Common myeloid progenitor, CD34-positive (primary cell): ENCODE results near the gene ABHD1.

Experiments used
- CTCF ChIA-PET: fragments of 350-600 bp; sonication (Branson Sonifier 250); formaldehyde crosslinking; loops from one replicate; lab custom pipeline; 2021; ENCODE audit warnings: antibody characterized with exemption; lab: Charles Lee
- POLR2A ChIA-PET: fragments of 350-600 bp; sonication (Branson Sonifier 250); formaldehyde crosslinking; loops from one replicate; lab custom pipeline; 2021; ENCODE audit warnings: antibody characterized with exemption; lab: Charles Lee
- DNase-seq, 3 donors: peaks; one replicate each; pipeline versions ENCODE4 v3.0.0 to v3.0.0-alpha.2; 2013
- H3K27ac ChIP-seq, 2 experiments: 1 replicate in 1 of 2; 2 replicates in 1 of 2; pipeline ENCODE4 v1.7.0; 2013; ENCODE audit warnings: inconsistent platforms in 2 of 2, low read length in 2 of 2, mild to moderate bottlenecking in 2 of 2, low read depth in 1 of 2, moderate library complexity in 1 of 2; ENCODE audit not compliant: severe bottlenecking in 2 of 2, insufficient read depth in 1 of 2, poor library complexity in 1 of 2
- H3K27me3 ChIP-seq, 5 experiments: replicated peaks in 2 of 5; 1 replicate in 3 of 5; 2 replicates in 2 of 5; pipeline versions ENCODE4 v1.6.1 to v1.7.0; 2013; ENCODE audit warnings: low read length in 4 of 5, mild to moderate bottlenecking in 2 of 5, moderate library complexity in 2 of 5, inconsistent platforms in 1 of 5; ENCODE audit not compliant: insufficient read depth in 5 of 5, control insufficient read depth in 4 of 5
- H3K36me3 ChIP-seq, 4 experiments: 1 replicate in 2 of 4; 2 replicates in 2 of 4; pipeline versions ENCODE4 v1.6.1 to v1.7.0; 2013; ENCODE audit warnings: low read length in 3 of 4, control low read depth in 1 of 4, mild to moderate bottlenecking in 1 of 4; ENCODE audit not compliant: control insufficient read depth in 4 of 4, insufficient read depth in 4 of 4
- H3K4me1 ChIP-seq, 4 experiments: 1 replicate in 3 of 4; 2 replicates in 1 of 4; pipeline versions ENCODE4 v1.6.1 to v1.7.1; 2013; ENCODE audit warnings: low read length in 3 of 4, mild to moderate bottlenecking in 3 of 4, control low read depth in 1 of 4, inconsistent platforms in 1 of 4, moderate library complexity in 1 of 4; ENCODE audit not compliant: control insufficient read depth in 4 of 4, insufficient read depth in 4 of 4; ENCODE audit errors: control extremely low read depth in 1 of 4
- H3K4me3 ChIP-seq, 7 experiments: 1 replicate in 4 of 7; 2 replicates in 3 of 7; pipeline versions ENCODE4 v1.5.1 to v1.7.0; 2013; ENCODE audit warnings: mild to moderate bottlenecking in 7 of 7, low read length in 6 of 7, moderate library complexity in 6 of 7, inconsistent platforms in 2 of 7, low read depth in 2 of 7, control low read depth in 1 of 7; ENCODE audit not compliant: insufficient read depth in 4 of 7, control insufficient read depth in 1 of 7; ENCODE audit errors: extremely low read depth in 1 of 7
- H3K9me3 ChIP-seq, 5 experiments: 1 replicate in 4 of 5; 2 replicates in 1 of 5; pipeline versions ENCODE4 v1.6.1 to v1.7.1; 2013; ENCODE audit warnings: low read length in 4 of 5, mild to moderate bottlenecking in 2 of 5, inconsistent platforms in 1 of 5, low read depth in 1 of 5, moderate library complexity in 1 of 5; ENCODE audit not compliant: control insufficient read depth in 4 of 5, insufficient read depth in 2 of 5; ENCODE audit errors: control extremely low read depth in 1 of 5
- whole genome bisulfite sequencing: methylation state at CpG from one replicate; pipeline ENCODE4 v1.1.5; 2013; ENCODE audit not compliant: insufficient coverage; 5-methylcytosine and 5-hydroxymethylcytosine counted together

ABHD1 gene

GRCh38 chr2:27139310-27139709 is 15.7 kb downstream of the ABHD1 start, which contains the start of gene PRR30:
Gene PRR30 (minus strand): TSS chr2:27139410. CDS start chr2:27138329, 1,081 bp downstream.
- 95% methylated on average over 4 of the region's 4 CpGs for WGBS
- Histone ChIP-seq H3K27ac (no peak within 1 kb of the TSS), H3K27me3 (no peaks in the 10 kb centered on the region), H3K9me3 (no peaks in the 10 kb centered on the region), H3K4me3 (no peak within 1 kb of the TSS), H3K36me3 (no peaks in the 10 kb centered on the region), H3K4me1 (peaks cover 0 to 9% (median 6%) of the 10 kb centered on the region in 4 experiments)
- POLR2A ChIA-PET, result no interaction called here
- DNase-seq, result no peak
- CTCF ChIA-PET, result no interaction called here

GRCh38 chr2:27143285-27143684 is 19.7 kb downstream of the ABHD1 start:
- CTCF ChIA-PET, result interaction anchor here (1.4 kb wide), 1 partner anchor 11 kb away, joined by 3 read pairs; no protein-coding TSS in a partner anchor
- Histone ChIP-seq H3K27me3 (peaks cover 0 to 2% (median 0%) of the 10 kb centered on the region in 5 experiments), H3K36me3 (no peaks in the 10 kb centered on the region), H3K27ac (no peak overlapping the region), H3K4me1 (no peaks in the 10 kb centered on the region), H3K4me3 (no peak overlapping the region), H3K9me3 (no peaks in the 10 kb centered on the region)
- POLR2A ChIA-PET, result no interaction called here
- DNase-seq, result no peak
- WGBS, result 100% methylated on average over 1 of the region's 1 CpG

GRCh38 chr2:27145682-27146081 is 22.1 kb downstream of the ABHD1 start:
- H3K36me3 ChIP-seq, result no peaks in the 10 kb centered on the region
- H3K27me3 ChIP-seq, result peaks cover 0 to 2% (median 0%) of the 10 kb centered on the region in 5 experiments
- 100% methylated on average over 2 of the region's 2 CpGs for WGBS

GRCh38 chr2:27147935-27148334 is 24.3 kb downstream of the ABHD1 start:
- H3K4me3 ChIP-seq, result no peak overlapping the region
- WGBS, result 97% methylated on average over 6 of the region's 8 CpGs
- H3K36me3 ChIP-seq, result no peaks in the 10 kb centered on the region
- no peak overlapping the region for H3K27ac ChIP-seq
- H3K4me1 ChIP-seq, result no peaks in the 10 kb centered on the region
- no peak for DNase-seq
- CTCF ChIA-PET, result interaction anchor here (1.5 kb wide), 1 partner anchor 51 kb away, joined by 5 read pairs; no protein-coding TSS in a partner anchor
- POLR2A ChIA-PET, result no interaction called here
- no peaks in the 10 kb centered on the region for H3K9me3 ChIP-seq
- peaks cover 0 to 5% (median 0%) of the 10 kb centered on the region in 5 experiments for H3K27me3 ChIP-seq

More at GRCh38 chr2:27145682-27146081, 22.1 kb downstream of the ABHD1 start:
- Histone ChIP-seq H3K27ac (no peak overlapping the region), H3K4me1 (no peaks in the 10 kb centered on the region), H3K9me3 (no peaks in the 10 kb centered on the region), H3K4me3 (no peak overlapping the region)
- ChIA-PET CTCF (interaction anchor here (1.4 to 1.7 kb wide), 4 partner anchors 9 to 46 kb away, joined by 3 to 4 read pairs (median 4); no protein-coding TSS in a partner anchor), POLR2A (interaction anchor here (1.0 kb wide), 1 partner anchor 9 kb away, joined by 3 read pairs; no protein-coding TSS in a partner anchor)
- DNase-seq, result no peak

- CTCF ChIA-PET, result interaction anchor here (1.2 to 1.5 kb wide), 2 partner anchors 11 to 52 kb away, joined by 5 read pairs; no protein-coding TSS in a partner anchor
- POLR2A ChIA-PET, result no interaction called here
- Histone ChIP-seq H3K4me1 (no peaks in the 10 kb centered on the region), H3K36me3 (no peaks in the 10 kb centered on the region), H3K27ac (no peak within 1 kb of the TSS), H3K9me3 (no peaks in the 10 kb centered on the region), H3K4me3 (no peak within 1 kb of the TSS), H3K27me3 (peaks cover 0 to 5% (median 0%) of the 10 kb centered on the region in 5 experiments)
- no peak for DNase-seq
- 95% methylated on average over 12 of the region's 12 CpGs for WGBS
Measured at GRCh38 chr2:27148801-27149439, 25.3 kb downstream of the ABHD1 start, which contains the start of gene TCF23. Gene TCF23 (plus strand): TSS chr2:27149004. CDS start chr2:27149134, 130 bp downstream.

GRCh38 chr2:27149570-27150405 is 26.2 kb downstream of the ABHD1 start:
- H3K27me3 ChIP-seq, result peaks cover 0 to 5% (median 0%) of the 10 kb centered on the region in 5 experiments
- H3K4me1 ChIP-seq, result no peaks in the 10 kb centered on the region
- DNase-seq, result no peak
- no peaks in the 10 kb centered on the region for H3K9me3 ChIP-seq
- CTCF ChIA-PET, result interaction anchor here (1.2 to 1.5 kb wide), 2 partner anchors 11 to 53 kb away, joined by 5 read pairs; no protein-coding TSS in a partner anchor
- H3K4me3 ChIP-seq, result no peak overlapping the region
- H3K36me3 ChIP-seq, result no peaks in the 10 kb centered on the region
- H3K27ac ChIP-seq, result no peak overlapping the region
- POLR2A ChIA-PET, result no interaction called here
- 96% methylated on average over 27 of the region's 29 CpGs for WGBS
